Duodenal mucosa (tissue), 2 donors: ENCODE data around the gene THAP4.
A peak's percentile ranks its signal among the peaks of the same experiment; 100 is the strongest.

Experiments
- H3K27ac ChIP-seq: one replicate; pipeline ENCODE4 v1.7.0; 2013; ENCODE audit warnings: low read depth, low read length
- H3K27me3 ChIP-seq, 2 donors: one replicate each; pipeline ENCODE4 v1.7.0; 2013; ENCODE audit warnings: low read length in 2 of 2, control low read depth in 1 of 2; ENCODE audit not compliant: insufficient read depth in 2 of 2, control insufficient read depth in 1 of 2
- H3K36me3 ChIP-seq, 2 donors: one replicate each; pipeline ENCODE4 v1.7.0; 2013; ENCODE audit warnings: low read length in 2 of 2, control low read depth in 1 of 2; ENCODE audit not compliant: insufficient read depth in 2 of 2, control insufficient read depth in 1 of 2
- H3K4me1 ChIP-seq, 2 donors: one replicate each; pipeline ENCODE4 v1.7.0; 2013; ENCODE audit warnings: low read length in 2 of 2, control low read depth in 1 of 2; ENCODE audit not compliant: insufficient read depth in 2 of 2, control insufficient read depth in 1 of 2
- H3K4me3 ChIP-seq, 2 donors: one replicate each; pipeline ENCODE4 v1.7.0; 2013; ENCODE audit warnings: low read length in 2 of 2, low read depth in 1 of 2
- H3K9ac ChIP-seq, 2 donors: one replicate each; pipeline ENCODE4 v1.7.0; 2013; ENCODE audit warnings: low read length in 2 of 2, low read depth in 1 of 2
- H3K9me3 ChIP-seq, 2 donors: one replicate each; pipeline ENCODE4 v1.7.0; 2013; ENCODE audit warnings: low read length in 2 of 2, control low read depth in 1 of 2; ENCODE audit not compliant: control insufficient read depth in 1 of 2

Gene THAP4

GRCh38 chr2:241559323-241560161, 77.4 kb downstream of the THAP4 start:
- Histone ChIP-seq H3K36me3 (no peaks in the 10 kb centered on the region), H3K27me3 (peaks cover 0 to 9% of the 10 kb centered on the region in 2 donors), H3K4me1 (peaks cover 9% of the 10 kb centered on the region in 2 donors), H3K4me3 (peak overlapping the region; percentile 58 to 70), H3K9me3 (no peaks in the 10 kb centered on the region), H3K27ac (peak overlapping the region; percentile 25), H3K9ac (peak overlapping the region; percentile 12 to 54)

DNA sequence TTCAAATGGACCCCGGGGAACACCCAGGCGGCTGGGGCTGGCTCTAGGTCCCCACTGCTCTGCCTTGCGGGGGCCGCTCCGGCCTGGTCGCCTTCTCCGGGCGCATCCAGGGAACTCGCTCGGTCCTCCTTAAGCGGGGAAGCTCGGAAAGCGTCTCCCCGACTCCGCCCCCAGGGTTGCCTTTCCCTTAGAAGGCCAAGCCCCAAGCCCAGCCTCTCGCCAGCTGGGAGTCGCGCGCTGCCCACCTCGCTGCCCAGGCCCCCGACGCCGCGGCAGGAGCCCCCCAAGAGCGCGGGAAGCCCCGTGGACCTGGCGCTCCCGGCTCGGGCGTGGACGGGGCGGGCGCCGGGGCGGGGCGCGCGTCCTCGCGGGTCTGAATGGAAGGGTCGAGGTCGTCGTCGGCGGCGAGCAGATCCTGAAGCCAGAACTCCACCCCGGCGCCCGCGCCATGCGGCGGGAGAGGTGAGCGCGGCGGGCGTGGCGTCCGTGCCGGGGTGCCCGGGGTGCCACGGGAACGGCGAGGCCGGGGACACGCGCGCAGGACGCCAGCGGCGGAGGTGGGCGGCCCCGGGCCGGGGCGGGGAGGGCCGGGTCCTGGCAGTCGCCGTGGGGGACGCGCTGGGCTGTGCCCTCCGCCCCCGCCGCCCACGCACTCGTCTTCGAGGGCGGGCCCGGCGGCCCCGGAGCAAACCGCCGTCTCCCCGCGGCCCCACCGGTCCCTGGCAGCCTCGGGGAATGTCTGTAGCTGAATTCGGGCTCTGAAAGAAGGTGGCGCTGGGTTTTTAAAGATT, 78.2 kb downstream of the THAP4 start, which contains the start of gene BOK:
Gene BOK (plus strand): TSS at position 214 of the 791 bp plus-strand sequence. CDS start 739 bp downstream, outside the sequence.
- Histone ChIP-seq H3K9me3 (no peaks in the 10 kb centered on the region), H3K27me3 (peaks cover 0 to 9% of the 10 kb centered on the region in 2 donors), H3K9ac (peak within 1 kb of the TSS; percentile 12 to 54), H3K4me3 (peak within 1 kb of the TSS; percentile 58 to 70), H3K27ac (peak within 1 kb of the TSS; percentile 25), H3K36me3 (no peaks in the 10 kb centered on the region), H3K4me1 (peaks cover 9% of the 10 kb centered on the region in 2 donors)

DNA sequence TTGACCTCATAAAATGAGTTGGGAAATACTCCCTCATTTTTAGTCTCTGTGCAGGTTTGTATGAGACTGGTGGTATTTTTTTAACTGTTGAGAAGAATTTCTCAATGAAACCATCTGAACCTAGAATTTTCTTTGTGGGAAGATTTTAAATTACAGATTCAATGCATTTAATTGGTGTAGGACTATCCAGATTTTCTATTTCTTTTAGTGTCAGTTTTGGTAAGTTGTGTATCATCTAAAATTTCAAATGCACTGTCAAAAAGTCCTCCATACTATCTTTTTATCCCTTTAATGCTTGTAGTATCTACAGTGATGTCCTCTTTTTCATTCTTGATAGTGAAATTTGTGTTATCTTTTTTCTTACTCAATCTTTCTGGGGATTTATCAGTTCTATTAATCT, 80.2 kb downstream of the THAP4 start:
- Histone ChIP-seq H3K27ac (no peak overlapping the region), H3K4me1 (peaks cover 9% of the 10 kb centered on the region in 2 donors), H3K9ac (no peak overlapping the region), H3K27me3 (peaks cover 0 to 9% of the 10 kb centered on the region in 2 donors), H3K4me3 (no peak overlapping the region), H3K36me3 (no peaks in the 10 kb centered on the region), H3K9me3 (no peaks in the 10 kb centered on the region)

GRCh38 chr2:241555711-241556110, 81.2 kb downstream of the THAP4 start:
- H3K4me1 ChIP-seq = peaks cover 9 to 12% of the 10 kb centered on the region in 2 donors

DNA sequence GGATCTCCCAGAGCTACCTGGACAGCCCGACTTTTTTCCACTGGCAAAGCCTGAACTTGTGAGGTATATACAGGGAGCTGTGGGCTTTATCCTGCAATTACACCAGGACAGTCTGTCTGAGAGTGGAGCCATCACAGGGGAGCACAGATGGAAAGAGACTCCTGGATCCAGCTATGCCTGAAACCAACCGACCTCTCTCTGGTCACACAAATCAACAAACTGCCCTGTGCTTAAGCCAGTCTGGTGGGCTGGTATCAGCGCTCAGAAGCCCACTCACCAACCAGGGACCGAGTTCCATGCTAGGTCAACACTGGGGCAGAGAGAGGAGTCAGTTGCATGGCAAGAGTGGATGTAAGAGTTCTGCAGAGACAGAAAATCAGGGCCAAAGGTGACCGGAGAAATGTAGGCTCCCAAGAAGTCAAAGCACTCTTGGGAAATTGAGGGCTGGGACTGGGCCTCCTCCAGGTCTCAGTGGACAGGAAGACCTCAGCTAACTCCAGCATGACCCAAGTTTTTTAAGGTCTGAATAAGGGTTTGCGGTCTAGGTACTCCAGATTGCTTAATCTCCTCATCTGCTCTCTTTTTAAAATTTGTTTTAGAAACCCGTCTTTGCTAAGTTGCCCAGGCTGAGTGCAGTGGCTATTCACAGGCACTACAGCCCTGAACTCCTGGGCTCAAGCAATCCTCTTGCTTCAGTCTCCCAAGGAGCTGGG, 82.2 kb downstream of the THAP4 start:
- Histone ChIP-seq H3K27me3 (peaks cover 0 to 3% of the 10 kb centered on the region in 2 donors), H3K9me3 (no peaks in the 10 kb centered on the region), H3K4me1 (peaks cover 2 to 9% of the 10 kb centered on the region in 2 donors), H3K4me3 (no peak overlapping the region), H3K36me3 (no peaks in the 10 kb centered on the region), H3K9ac (no peak overlapping the region), H3K27ac (no peak overlapping the region)

More at GRCh38 chr2:241555711-241556110, 81.2 kb downstream of the THAP4 start:
- Histone ChIP-seq H3K9ac (no peak overlapping the region), H3K27ac (no peak overlapping the region), H3K9me3 (no peaks in the 10 kb centered on the region), H3K36me3 (no peaks in the 10 kb centered on the region), H3K27me3 (peaks cover 0 to 9% of the 10 kb centered on the region in 2 donors), H3K4me3 (no peak overlapping the region)

- no peak overlapping the region for H3K27ac ChIP-seq
- no peak overlapping the region for H3K4me3 ChIP-seq
- H3K9ac ChIP-seq = no peak overlapping the region
- H3K9me3 ChIP-seq = no peaks in the 10 kb centered on the region
- no peaks in the 10 kb centered on the region for H3K36me3 ChIP-seq
- H3K27me3 ChIP-seq = no peaks in the 10 kb centered on the region
- peaks cover 0 to 7% of the 10 kb centered on the region in 2 donors for H3K4me1 ChIP-seq
Observed at GRCh38 chr2:241553981-241554380, 83.0 kb downstream of the THAP4 start.

GRCh38 chr2:241553512-241553830, 83.5 kb downstream of the THAP4 start:
- no peaks in the 10 kb centered on the region for H3K36me3 ChIP-seq
- H3K9me3 ChIP-seq = no peaks in the 10 kb centered on the region
- H3K27ac ChIP-seq = no peak overlapping the region
- no peak overlapping the region for H3K4me3 ChIP-seq
- H3K27me3 ChIP-seq = peaks cover 0 to under 1% of the 10 kb centered on the region in 2 donors
- peaks cover 0 to 7% of the 10 kb centered on the region in 2 donors for H3K4me1 ChIP-seq
- no peak overlapping the region for H3K9ac ChIP-seq

GRCh38 chr2:241551998-241552737, 84.8 kb downstream of the THAP4 start:
- H3K4me3 ChIP-seq = no peak overlapping the region

DNA sequence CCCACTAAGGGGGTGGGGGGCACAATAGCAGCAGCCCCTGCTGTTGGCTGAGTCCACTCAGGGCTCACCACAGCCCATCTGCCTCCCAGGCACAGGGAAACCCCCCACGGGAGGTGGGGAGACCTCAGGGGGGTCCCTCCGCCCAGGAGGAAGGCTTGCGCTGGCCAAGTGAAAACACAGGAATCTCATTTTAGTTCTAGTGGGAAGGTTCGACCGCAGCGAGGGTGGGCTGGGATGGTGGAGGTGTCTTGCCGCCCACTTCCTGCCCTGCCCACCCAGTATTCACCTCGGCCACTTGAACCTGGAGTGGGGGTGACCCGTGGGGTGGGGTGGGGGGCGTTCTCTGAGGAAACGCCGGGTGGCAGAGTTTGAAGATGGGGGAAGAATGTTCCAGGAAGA, 85.4 kb downstream of the THAP4 start:
- no peaks in the 10 kb centered on the region for H3K9me3 ChIP-seq
- no peaks in the 10 kb centered on the region for H3K36me3 ChIP-seq
- peaks cover 7 to 14% of the 10 kb centered on the region in 2 donors for H3K27me3 ChIP-seq
- H3K9ac ChIP-seq = no peak overlapping the region
- H3K4me1 ChIP-seq = peaks cover 0 to 7% of the 10 kb centered on the region in 2 donors
- no peak overlapping the region for H3K27ac ChIP-seq
- H3K4me3 ChIP-seq = no peak overlapping the region

More at GRCh38 chr2:241551998-241552737, 84.8 kb downstream of the THAP4 start:
- H3K9ac ChIP-seq = no peak overlapping the region
- H3K4me1 ChIP-seq = peaks cover 0 to 7% of the 10 kb centered on the region in 2 donors
- H3K9me3 ChIP-seq = no peaks in the 10 kb centered on the region
- peaks cover 3 to 9% of the 10 kb centered on the region in 2 donors for H3K27me3 ChIP-seq
- H3K36me3 ChIP-seq = no peaks in the 10 kb centered on the region
- no peak overlapping the region for H3K27ac ChIP-seq
